Tibial nerve (tissue), 4 donors: ENCODE data around the gene MRS2.

Experiments used
- CTCF ChIP-seq, 5 experiments: fragments of 200-600 bp in 3 of 5; fragments of 450-650 bp in 2 of 5; sonication (generic) in 3 of 5; IDR thresholded peaks; one replicate each; pipeline ENCODE4 v1.5.1; 2016 to 2019; ENCODE audit warnings: antibody characterized with exemption in 5 of 5, mild to moderate bottlenecking in 3 of 5, moderate library complexity in 2 of 5
- EP300 ChIP-seq, 2 donors: sonication (generic); formaldehyde crosslinking; IDR thresholded peaks; one replicate each; pipeline ENCODE4 v1.6.1; 2017; ENCODE audit warnings: antibody characterized with exemption in 2 of 2, mild to moderate bottlenecking in 1 of 2
- POLR2A ChIP-seq, 2 donors: fragments of 450-650 bp; IDR thresholded peaks; one replicate each; pipeline ENCODE4 v1.6.1; 2017; ENCODE audit warnings: antibody characterized with exemption in 2 of 2, mild to moderate bottlenecking in 2 of 2, moderate library complexity in 2 of 2

GRCh38 chr6:24430086-24430485, 27.4 kb downstream of the MRS2 start:
- TF ChIP-seq EP300 (IDR thresholded peaks at IDR 0.05) (no peak), POLR2A (IDR thresholded peaks at IDR 0.05) (no peak), CTCF (IDR thresholded peaks at IDR 0.05) (no peak)
